Glutamatergic neuron (in vitro differentiated cells): ENCODE data around the gene CTNNA2. TPM values are rescaled to one million over a fixed set of nuclear protein-coding genes. Genes with fewer than 3 reads are reported as not detected.

ENCODE experiments used
- DNase-seq: peaks from one replicate; pipeline ENCODE4 v3.0.0; 2022
- H3K27ac Mint-ChIP-seq: one replicate; pipeline ENCODE4 v1.8.0; 2020; ENCODE audit warnings: mild to moderate bottlenecking, mixed read lengths, inconsistent platforms; ENCODE audit not compliant: unreplicated experiment
- H3K27me3 Mint-ChIP-seq: one replicate; pipeline ENCODE4 v1.8.0; 2020; ENCODE audit warnings: mild to moderate bottlenecking, moderate library complexity, mixed read lengths, inconsistent platforms; ENCODE audit not compliant: unreplicated experiment
- H3K36me3 Mint-ChIP-seq: one replicate; pipeline ENCODE4 v1.8.0; 2020; ENCODE audit warnings: mild to moderate bottlenecking, mixed read lengths, inconsistent platforms; ENCODE audit not compliant: unreplicated experiment
- H3K4me1 Mint-ChIP-seq: one replicate; pipeline ENCODE4 v1.8.0; 2020; ENCODE audit warnings: mild to moderate bottlenecking, low read depth, mixed read lengths, inconsistent platforms; ENCODE audit not compliant: unreplicated experiment
- H3K4me3 Mint-ChIP-seq: one replicate; pipeline ENCODE4 v1.8.0; 2020; ENCODE audit warnings: mild to moderate bottlenecking, mixed read lengths, inconsistent platforms; ENCODE audit not compliant: unreplicated experiment
- H3K9me3 Mint-ChIP-seq: one replicate; pipeline ENCODE4 v1.8.0; 2020; ENCODE audit warnings: mild to moderate bottlenecking, moderate library complexity, mixed read lengths, inconsistent platforms; ENCODE audit not compliant: unreplicated experiment
- CTCF ChIP-seq: fragments of 200-600 bp; sonication (generic); IDR thresholded peaks from one replicate; pipeline ENCODE4 v1.5.0; 2021; ENCODE audit not compliant: partially characterized antibody, unreplicated experiment
- total RNA-seq: library from RNA; stranded (reverse); fragmentation: NEBNext Ultra II Directional; extraction: Animal tissue kit (Norgen Biotek cat#: 25700); gene quantifications from one replicate; pipeline ENCODE4 v1.2.1, GENCODE V29; 2021; ENCODE audit not compliant: unreplicated experiment

CTNNA2 gene
- total RNA-seq, 1 donor from 2014 or later: 76.2 TPM

GRCh38 chr2:80467262-80467811 lies 954.5 kb downstream of the CTNNA2 start:
- no peak for TF ChIP-seq CTCF
- H3K27ac Mint-ChIP-seq: no peak overlapping the region
- H3K27me3 Mint-ChIP-seq: no peaks in the 10 kb centered on the region
- DNase-seq: no peak
- H3K4me3 Mint-ChIP-seq: no peak overlapping the region
- H3K9me3 Mint-ChIP-seq: no peaks in the 10 kb centered on the region
- no peaks in the 10 kb centered on the region for H3K36me3 Mint-ChIP-seq
- H3K4me1 Mint-ChIP-seq: no peaks in the 10 kb centered on the region

GRCh38 chr2:80469428-80469827 lies 956.6 kb downstream of the CTNNA2 start:
- H3K27ac Mint-ChIP-seq: no peak overlapping the region
- H3K27me3 Mint-ChIP-seq: no peaks in the 10 kb centered on the region
- peaks cover 2% of the 10 kb centered on the region for H3K9me3 Mint-ChIP-seq
- H3K4me3 Mint-ChIP-seq: no peak overlapping the region
- no peaks in the 10 kb centered on the region for H3K36me3 Mint-ChIP-seq
- DNase-seq: no peak
- no peak for TF ChIP-seq CTCF
- H3K4me1 Mint-ChIP-seq: peaks cover 9% of the 10 kb centered on the region

GRCh38 chr2:80473069-80473468 lies 960.2 kb downstream of the CTNNA2 start:
- no peaks in the 10 kb centered on the region for H3K27me3 Mint-ChIP-seq
- H3K4me3 Mint-ChIP-seq: no peak overlapping the region
- no peak for TF ChIP-seq CTCF
- H3K36me3 Mint-ChIP-seq: no peaks in the 10 kb centered on the region
- no peak for DNase-seq
- H3K9me3 Mint-ChIP-seq: peaks cover 2% of the 10 kb centered on the region
- peaks cover 22% of the 10 kb centered on the region for H3K4me1 Mint-ChIP-seq
- H3K27ac Mint-ChIP-seq: no peak overlapping the region

GRCh38 chr2:80473796-80474195 lies 960.9 kb downstream of the CTNNA2 start:
- TF ChIP-seq CTCF: no peak
- no peaks in the 10 kb centered on the region for H3K36me3 Mint-ChIP-seq
- peaks cover 2% of the 10 kb centered on the region for H3K9me3 Mint-ChIP-seq
- H3K4me1 Mint-ChIP-seq: peaks cover 22% of the 10 kb centered on the region
- no peak for DNase-seq
- no peak overlapping the region for H3K27ac Mint-ChIP-seq
- H3K4me3 Mint-ChIP-seq: no peak overlapping the region
- no peaks in the 10 kb centered on the region for H3K27me3 Mint-ChIP-seq

- Mint-ChIP-seq H3K36me3 (no peaks in the 10 kb centered on the region), H3K4me3 (no peak overlapping the region), H3K9me3 (peaks cover 2% of the 10 kb centered on the region), H3K4me1 (peaks cover 22% of the 10 kb centered on the region), H3K27ac (no peak overlapping the region), H3K27me3 (no peaks in the 10 kb centered on the region)
- DNase-seq: no peak
- no peak for TF ChIP-seq CTCF
Observed at GRCh38 chr2:80475970-80476369, 963.1 kb downstream of the CTNNA2 start.
